Measurements from ENCODE around the gene PEA15. TPM values are rescaled to one million over a fixed set of nuclear protein-coding genes. Genes with fewer than 3 reads are reported as not detected.
A peak's percentile ranks its signal among the peaks of the same experiment; 100 is the strongest.

PEA15 gene, protein sequence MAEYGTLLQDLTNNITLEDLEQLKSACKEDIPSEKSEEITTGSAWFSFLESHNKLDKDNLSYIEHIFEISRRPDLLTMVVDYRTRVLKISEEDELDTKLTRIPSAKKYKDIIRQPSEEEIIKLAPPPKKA
- 243 and 355 TPM in 2 replicates for total RNA-seq (2014; rRNA removed; shearing (Covaris generic); ENCODE audit: low replicate concordance)

DNA sequence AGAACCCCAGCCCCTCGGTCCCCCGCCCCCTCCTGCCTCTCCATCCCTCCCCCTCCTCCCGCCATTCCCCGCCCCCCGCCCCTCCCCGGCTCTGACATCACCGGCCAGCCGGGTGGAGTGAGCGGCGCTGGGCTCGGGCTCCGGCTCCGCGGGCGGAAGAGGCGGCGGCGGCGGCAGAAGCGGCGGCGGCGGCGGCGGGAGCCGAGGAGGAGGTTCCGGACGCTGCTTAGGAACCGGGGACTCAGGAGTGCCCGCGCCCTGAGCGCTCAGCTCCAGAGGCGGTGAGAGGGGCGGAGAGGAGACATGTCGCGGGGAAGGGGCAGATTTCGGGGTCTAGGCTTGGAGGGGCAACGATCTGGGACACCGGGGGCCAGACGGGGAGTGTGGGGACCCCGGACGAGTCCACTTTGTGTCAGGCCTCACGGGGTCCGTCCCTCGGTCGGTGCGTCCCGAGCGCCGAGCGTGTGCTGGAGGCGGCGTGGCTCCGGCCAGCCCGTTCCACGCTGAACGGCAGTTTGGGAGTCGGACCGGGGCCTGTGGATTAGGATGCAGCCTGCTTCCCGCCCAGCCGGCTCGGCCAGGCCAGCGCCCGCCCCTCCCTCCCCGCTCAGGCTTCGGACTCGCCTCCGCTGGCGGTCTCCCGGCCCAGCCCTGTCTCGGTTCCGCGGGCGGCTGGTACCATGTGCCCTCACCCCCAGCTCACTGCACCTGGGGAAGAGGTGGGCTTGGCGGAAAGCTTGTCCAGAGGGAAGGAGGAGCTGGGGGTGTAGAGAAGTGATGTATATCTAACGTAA, at the start of gene PEA15:
Gene PEA15, plus strand, starts transcription at position 143 of the 794 bp plus-strand sequence. CDS start 6,161 bp downstream, outside the sequence.
- peak; percentile 80 for DNase-seq
- Histone ChIP-seq H3K36me3 (peaks cover 48% of the 10 kb centered on the region), H3K27me3 (no peaks in the 10 kb centered on the region), H3K4me3 (peak within 1 kb of the TSS; percentile 80), H3K9me3 (no peaks in the 10 kb centered on the region)

GRCh38 chr1:160156361-160156760, 48.8 kb upstream of the PEA15 start:
- no peak for DNase-seq
- H3K36me3 ChIP-seq: no peaks in the 10 kb centered on the region
- no peak overlapping the region for H3K4me3 ChIP-seq
- no peaks in the 10 kb centered on the region for H3K27me3 ChIP-seq
- no peaks in the 10 kb centered on the region for H3K9me3 ChIP-seq

DNA sequence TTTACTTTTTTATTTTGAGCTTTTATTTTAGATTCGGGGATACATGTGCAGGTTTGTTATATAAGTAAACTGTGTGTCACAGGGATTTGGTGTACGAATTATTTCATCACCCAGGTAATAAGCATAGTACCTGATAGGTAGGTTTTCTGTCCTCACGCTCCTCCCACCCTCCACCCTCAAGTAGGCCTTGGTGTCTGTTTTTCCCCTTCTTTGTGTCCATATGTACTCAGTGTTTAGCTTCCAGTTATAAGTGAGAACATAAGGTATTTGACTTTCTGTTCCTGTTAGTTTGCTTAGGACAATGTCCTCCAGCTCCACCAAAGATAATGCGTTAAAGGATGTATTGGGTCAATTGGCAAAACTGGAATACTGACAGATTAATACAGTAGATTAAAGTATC, 48.0 kb upstream of the PEA15 start:
- no peaks in the 10 kb centered on the region for H3K36me3 ChIP-seq
- DNase-seq: no peak
- H3K9me3 ChIP-seq: no peaks in the 10 kb centered on the region

GRCh38 chr1:160158031-160158430, 47.2 kb upstream of the PEA15 start:
- no peak overlapping the region for H3K4me3 ChIP-seq
- no peak for DNase-seq

More for the DNA sequence above, 48.0 kb upstream of the PEA15 start:
- Histone ChIP-seq H3K27me3 (no peaks in the 10 kb centered on the region), H3K4me3 (no peak overlapping the region)

GRCh38 chr1:160158534-160158933, 46.6 kb upstream of the PEA15 start:
- no peak overlapping the region for H3K4me3 ChIP-seq
- no peaks in the 10 kb centered on the region for H3K27me3 ChIP-seq
- no peaks in the 10 kb centered on the region for H3K9me3 ChIP-seq
- DNase-seq: no peak
- H3K36me3 ChIP-seq: no peaks in the 10 kb centered on the region

More at GRCh38 chr1:160158031-160158430, 47.2 kb upstream of the PEA15 start:
- Histone ChIP-seq H3K36me3 (no peaks in the 10 kb centered on the region), H3K27me3 (no peaks in the 10 kb centered on the region), H3K9me3 (no peaks in the 10 kb centered on the region)

DNA sequence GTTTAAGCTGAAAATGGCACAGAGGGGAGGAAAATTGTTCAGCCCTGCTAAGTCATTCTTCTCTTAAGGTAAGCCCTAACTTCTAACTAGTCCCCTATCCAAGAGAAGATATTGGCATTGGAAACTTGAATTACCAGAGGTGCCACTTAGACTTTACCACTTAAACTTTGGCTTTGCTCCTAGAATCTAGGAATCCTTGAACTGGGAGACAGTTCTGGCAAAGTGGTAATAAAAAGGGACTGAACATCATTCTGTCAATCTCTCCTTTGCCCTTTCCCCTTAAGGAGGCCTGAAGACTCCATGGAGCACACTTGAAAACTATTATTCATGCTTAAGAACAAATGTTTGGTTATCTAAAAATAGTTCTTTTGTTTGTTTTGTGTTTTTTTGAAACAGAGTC, 45.3 kb upstream of the PEA15 start:
- no peak for DNase-seq

DNA sequence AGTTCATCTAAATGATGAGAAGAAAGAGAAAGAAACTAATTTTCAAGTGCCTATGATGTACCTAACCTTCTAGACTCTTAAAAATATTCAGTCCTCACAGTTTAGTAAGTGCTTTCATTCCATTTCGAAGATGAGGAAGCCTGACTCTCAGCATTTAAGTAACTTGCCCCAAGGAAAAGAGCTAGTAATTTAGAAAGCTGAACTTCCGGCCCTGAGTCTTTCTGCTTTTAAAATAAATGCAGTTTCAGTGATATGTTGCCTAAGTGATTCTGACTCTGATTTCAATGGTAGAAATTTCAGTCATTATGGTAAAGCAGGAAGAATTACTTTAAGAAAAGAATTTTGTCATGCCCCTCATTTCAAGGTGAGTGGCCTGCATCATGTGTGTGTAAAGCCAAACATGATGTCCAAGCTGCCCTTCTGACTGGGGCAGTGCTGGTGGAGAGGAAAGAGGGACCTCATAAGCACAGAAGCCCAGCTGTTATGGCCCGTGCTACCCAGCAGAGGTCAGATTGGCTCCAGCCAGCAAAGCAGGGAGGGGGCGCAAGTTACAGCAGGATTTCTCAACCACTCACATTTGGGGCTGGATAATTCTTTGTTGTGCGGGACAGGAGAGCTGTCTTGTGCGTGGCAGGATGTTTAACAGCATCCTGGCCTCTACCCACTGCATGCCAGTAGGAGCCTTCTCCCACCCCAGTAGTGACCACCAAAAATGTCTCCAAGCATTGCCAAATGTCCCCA, 43.0 kb upstream of the PEA15 start:
- H3K9me3 ChIP-seq: no peaks in the 10 kb centered on the region
- H3K27me3 ChIP-seq: no peaks in the 10 kb centered on the region
- no peak overlapping the region for H3K4me3 ChIP-seq
- DNase-seq: no peak
- no peaks in the 10 kb centered on the region for H3K36me3 ChIP-seq

More for the DNA sequence above, 45.3 kb upstream of the PEA15 start:
- H3K27me3 ChIP-seq: no peaks in the 10 kb centered on the region
- H3K4me3 ChIP-seq: no peak overlapping the region
- no peaks in the 10 kb centered on the region for H3K9me3 ChIP-seq
- H3K36me3 ChIP-seq: no peaks in the 10 kb centered on the region

DNA sequence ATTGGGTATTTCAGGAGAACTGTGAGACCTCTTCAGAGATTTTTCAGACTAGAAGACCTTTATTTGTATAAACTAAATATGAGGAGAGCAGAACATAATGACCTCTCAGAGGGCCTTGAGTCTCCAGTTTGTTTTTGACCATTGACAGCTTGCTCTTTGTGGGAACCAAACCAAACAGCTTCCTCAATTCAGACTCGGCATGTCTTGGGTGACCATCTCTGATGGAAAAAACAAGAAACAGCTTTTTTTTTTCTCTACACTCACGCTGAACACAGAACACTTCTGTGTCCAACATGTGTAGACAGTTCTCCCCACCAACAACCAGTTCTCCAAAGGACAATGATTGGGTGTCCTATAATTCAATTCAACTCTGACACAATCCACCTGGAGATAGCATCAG, 42.3 kb upstream of the PEA15 start:
- no peaks in the 10 kb centered on the region for H3K9me3 ChIP-seq
- no peak overlapping the region for H3K4me3 ChIP-seq
- H3K27me3 ChIP-seq: no peaks in the 10 kb centered on the region
- DNase-seq: no peak
- H3K36me3 ChIP-seq: no peaks in the 10 kb centered on the region

GRCh38 chr1:160163615-160164014, 41.6 kb upstream of the PEA15 start:
- no peaks in the 10 kb centered on the region for H3K9me3 ChIP-seq
- no peaks in the 10 kb centered on the region for H3K27me3 ChIP-seq
- H3K36me3 ChIP-seq: no peaks in the 10 kb centered on the region
- H3K4me3 ChIP-seq: no peak overlapping the region
- no peak for DNase-seq

GRCh38 chr1:160164121-160164520, 41.1 kb upstream of the PEA15 start:
- DNase-seq: no peak
- no peak overlapping the region for H3K4me3 ChIP-seq
- H3K36me3 ChIP-seq: no peaks in the 10 kb centered on the region
- H3K27me3 ChIP-seq: no peaks in the 10 kb centered on the region
- no peaks in the 10 kb centered on the region for H3K9me3 ChIP-seq

DNA sequence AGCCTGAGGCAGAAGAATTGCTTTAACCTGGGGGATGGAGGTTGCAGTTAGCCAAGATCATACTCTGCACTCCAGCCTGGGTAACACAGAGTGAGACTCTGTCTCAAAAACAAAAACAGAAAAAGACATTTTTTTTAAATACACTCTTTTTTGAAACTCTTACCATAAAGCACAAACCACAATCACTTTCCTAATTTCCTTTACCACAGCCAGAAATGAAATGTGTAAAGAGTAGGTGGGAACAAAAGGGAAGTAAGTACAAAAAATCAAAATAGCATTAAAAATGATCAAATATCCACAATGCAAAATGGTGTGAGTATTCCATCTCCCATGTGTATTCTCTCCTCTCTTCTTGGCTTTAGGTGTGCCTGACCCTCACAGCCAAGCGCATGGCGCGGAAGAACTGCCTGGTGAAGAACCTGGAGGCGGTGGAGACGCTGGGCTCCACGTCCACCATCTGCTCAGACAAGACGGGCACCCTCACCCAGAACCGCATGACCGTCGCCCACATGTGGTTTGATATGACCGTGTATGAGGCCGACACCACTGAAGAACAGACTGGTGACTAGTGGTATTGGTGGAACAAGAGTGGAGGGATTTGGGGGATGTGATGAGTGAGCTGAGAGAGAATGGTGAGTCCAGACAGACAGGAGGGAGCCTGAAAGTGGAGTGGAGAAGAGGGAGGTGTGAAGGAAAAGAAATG, 38.9 kb upstream of the PEA15 start:
- Histone ChIP-seq H3K36me3 (no peaks in the 10 kb centered on the region), H3K27me3 (no peaks in the 10 kb centered on the region), H3K9me3 (no peaks in the 10 kb centered on the region), H3K4me3 (no peak overlapping the region)
- no peak for DNase-seq

DNA sequence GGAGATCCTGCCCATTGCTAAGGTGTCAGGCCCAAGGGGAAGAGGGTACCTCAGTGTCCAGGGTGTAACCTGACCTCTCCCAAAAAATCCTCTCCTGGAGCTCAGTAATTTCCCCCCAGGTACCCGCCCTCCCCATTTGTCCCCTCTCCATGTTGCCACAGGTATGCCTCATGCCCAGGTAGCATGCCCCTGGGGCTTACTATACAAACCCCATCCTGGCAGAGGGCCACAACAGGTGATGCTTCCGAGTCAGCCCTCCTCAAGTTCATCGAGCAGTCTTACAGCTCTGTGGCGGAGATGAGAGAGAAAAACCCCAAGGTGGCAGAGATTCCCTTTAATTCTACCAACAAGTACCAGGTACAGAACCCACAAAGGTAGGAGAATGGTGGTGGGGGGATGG, 38.1 kb upstream of the PEA15 start:
- H3K4me3 ChIP-seq: no peak overlapping the region
- DNase-seq: no peak
- no peaks in the 10 kb centered on the region for H3K36me3 ChIP-seq
- H3K27me3 ChIP-seq: no peaks in the 10 kb centered on the region
- no peaks in the 10 kb centered on the region for H3K9me3 ChIP-seq

DNA sequence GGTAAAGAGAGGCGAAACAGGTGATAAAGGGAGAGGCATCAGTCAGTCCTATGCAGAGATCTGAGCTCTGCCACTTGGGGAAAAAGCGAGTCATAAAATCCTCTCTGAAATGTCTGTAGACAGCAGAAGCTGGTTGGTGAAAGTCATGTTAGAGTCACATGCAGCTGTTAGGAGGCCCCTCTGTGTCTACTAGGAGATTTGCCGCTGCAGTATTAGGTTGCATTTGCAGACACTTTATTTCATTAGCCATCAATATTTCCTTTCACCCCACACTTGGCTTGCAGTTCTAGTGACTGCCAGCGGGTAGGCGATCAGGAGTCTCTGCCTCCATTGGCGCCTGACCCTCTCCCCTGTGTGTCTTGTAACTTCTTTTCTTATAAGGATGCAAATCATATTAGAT, 37.6 kb upstream of the PEA15 start:
- DNase-seq: no peak
- Histone ChIP-seq H3K9me3 (no peaks in the 10 kb centered on the region), H3K36me3 (no peaks in the 10 kb centered on the region), H3K27me3 (no peaks in the 10 kb centered on the region), H3K4me3 (no peak overlapping the region)

GRCh38 chr1:160168016-160168415, 37.2 kb upstream of the PEA15 start:
- Histone ChIP-seq H3K9me3 (no peaks in the 10 kb centered on the region), H3K27me3 (no peaks in the 10 kb centered on the region), H3K4me3 (no peak overlapping the region), H3K36me3 (no peaks in the 10 kb centered on the region)
- DNase-seq: no peak

- Histone ChIP-seq H3K9me3 (no peaks in the 10 kb centered on the region), H3K27me3 (no peaks in the 10 kb centered on the region), H3K4me3 (no peak overlapping the region), H3K36me3 (no peaks in the 10 kb centered on the region)
- DNase-seq: no peak
Observed at GRCh38 chr1:160168609-160169369, 36.4 kb upstream of the PEA15 start.
